MM.1S (cell line): ENCODE data around the gene HEPN1.

Experiments used
- DNase-seq: peaks from one replicate; pipeline ENCODE4 v3.0.0-alpha.2; 2015
- H2AFZ ChIP-seq: fragments of 300-600 bp; sonication (generic); 2 replicates; pipeline ENCODE4 v1.6.0; 2016; ENCODE audit warnings: antibody characterized with exemption, low read length
- H3F3A ChIP-seq: fragments of 300-600 bp; sonication (generic); 2 replicates; pipeline ENCODE4 v1.6.1; 2016; ENCODE audit warnings: mild to moderate bottlenecking, antibody characterized with exemption, low read length, moderate library complexity, mixed read lengths; ENCODE audit not compliant: insufficient read depth
- H3K27ac ChIP-seq: fragments of 300-600 bp; sonication (generic); 2 replicates; pipeline ENCODE4 v1.5.1; 2016; ENCODE audit warnings: mild to moderate bottlenecking, low read length
- H3K27me3 ChIP-seq: fragments of 300-600 bp; sonication (generic); replicated peaks from 2 replicates; pipeline ENCODE4 v1.6.0; 2016; ENCODE audit warnings: low read length; ENCODE audit not compliant: insufficient read depth
- H3K36me3 ChIP-seq: fragments of 300-600 bp; sonication (generic); replicated peaks from 2 replicates; pipeline ENCODE4 v1.6.1; 2016; ENCODE audit warnings: mild to moderate bottlenecking, low read length, mixed read lengths; ENCODE audit not compliant: insufficient read depth
- H3K4me1 ChIP-seq: fragments of 300-600 bp; sonication (generic); 2 replicates; pipeline ENCODE4 v1.6.1; 2016; ENCODE audit warnings: low read length, mixed read lengths
- H3K4me2 ChIP-seq: fragments of 300-600 bp; sonication (generic); 2 replicates; pipeline ENCODE4 v1.6.0; 2016; ENCODE audit warnings: low read depth, low read length
- H3K4me3 ChIP-seq: fragments of 300-600 bp; sonication (generic); 2 replicates; pipeline ENCODE4 v1.5.1; 2016; ENCODE audit warnings: low read length, mixed read lengths
- H3K79me2 ChIP-seq: fragments of 300-600 bp; sonication (generic); 2 replicates; pipeline ENCODE4 v1.6.1; 2016; ENCODE audit warnings: mixed run types, low read length, mixed read lengths
- H3K9ac ChIP-seq: fragments of 300-600 bp; sonication (generic); 2 replicates; pipeline ENCODE4 v1.6.1; 2016; ENCODE audit warnings: low read length, mixed read lengths
- H3K9me2 ChIP-seq: fragments of 300-600 bp; sonication (generic); replicated peaks from 2 replicates; pipeline ENCODE4 v1.6.1; 2016; ENCODE audit warnings: mild to moderate bottlenecking, low read length, mixed read lengths; ENCODE audit not compliant: insufficient read depth
- H3K9me3 ChIP-seq: fragments of 300-600 bp; sonication (generic); replicated peaks from 2 replicates; pipeline ENCODE4 v1.6.1; 2016; ENCODE audit warnings: mild to moderate bottlenecking, low read length, mixed read lengths; ENCODE audit not compliant: insufficient read depth
- H4K20me1 ChIP-seq: fragments of 300-600 bp; sonication (generic); 2 replicates; pipeline ENCODE4 v1.6.1; 2016; ENCODE audit warnings: mild to moderate bottlenecking, low read length, moderate library complexity, mixed read lengths; ENCODE audit not compliant: insufficient read depth
- EZH2 ChIP-seq: fragments of 300-600 bp; sonication (generic); optimal IDR thresholded peaks from 2 replicates; pipeline ENCODE3; 2017; ENCODE audit warnings: low read depth, mild to moderate bottlenecking, antibody characterized with exemption, low read length, mixed read lengths
- EZH2phosphoT487 ChIP-seq: fragments of 300-600 bp; sonication (generic); IDR thresholded peaks from 2 replicates; pipeline ENCODE4 v1.6.1; 2018; ENCODE audit warnings: antibody characterized with exemption, low read length
- TF ChIP-seq, protein P1 (sequence below): fragments of 300-600 bp; sonication (generic); IDR thresholded peaks from 2 replicates; pipeline ENCODE4 v1.5.1; 2016; ENCODE audit warnings: antibody characterized with exemption, low read length, mixed read lengths

HEPN1 gene

DNA sequence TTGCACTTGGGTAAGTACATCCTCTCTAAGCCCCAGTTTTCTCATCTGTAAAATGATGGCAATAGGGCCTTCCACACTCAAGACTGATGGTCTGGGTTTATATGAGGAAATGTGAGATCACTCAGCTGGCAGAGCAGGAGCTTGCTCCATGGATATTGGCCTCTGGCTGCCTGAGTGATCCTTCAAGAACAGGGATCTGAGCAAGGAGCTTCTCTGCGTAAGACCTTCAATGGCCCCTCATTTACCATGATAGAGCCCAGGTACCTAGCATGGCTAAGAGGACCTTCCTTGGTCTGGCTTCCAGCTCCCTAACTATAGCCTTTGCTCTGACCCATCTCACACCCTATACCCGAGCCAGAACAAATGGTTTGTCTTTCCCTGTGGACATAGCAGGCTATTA, 26.9 kb upstream of the HEPN1 start:
- H3K9ac ChIP-seq, result no peak overlapping the region
- no peaks in the 10 kb centered on the region for H3K36me3 ChIP-seq
- no peak for TF ChIP-seq EZH2
- TF ChIP-seq, protein P1, sequence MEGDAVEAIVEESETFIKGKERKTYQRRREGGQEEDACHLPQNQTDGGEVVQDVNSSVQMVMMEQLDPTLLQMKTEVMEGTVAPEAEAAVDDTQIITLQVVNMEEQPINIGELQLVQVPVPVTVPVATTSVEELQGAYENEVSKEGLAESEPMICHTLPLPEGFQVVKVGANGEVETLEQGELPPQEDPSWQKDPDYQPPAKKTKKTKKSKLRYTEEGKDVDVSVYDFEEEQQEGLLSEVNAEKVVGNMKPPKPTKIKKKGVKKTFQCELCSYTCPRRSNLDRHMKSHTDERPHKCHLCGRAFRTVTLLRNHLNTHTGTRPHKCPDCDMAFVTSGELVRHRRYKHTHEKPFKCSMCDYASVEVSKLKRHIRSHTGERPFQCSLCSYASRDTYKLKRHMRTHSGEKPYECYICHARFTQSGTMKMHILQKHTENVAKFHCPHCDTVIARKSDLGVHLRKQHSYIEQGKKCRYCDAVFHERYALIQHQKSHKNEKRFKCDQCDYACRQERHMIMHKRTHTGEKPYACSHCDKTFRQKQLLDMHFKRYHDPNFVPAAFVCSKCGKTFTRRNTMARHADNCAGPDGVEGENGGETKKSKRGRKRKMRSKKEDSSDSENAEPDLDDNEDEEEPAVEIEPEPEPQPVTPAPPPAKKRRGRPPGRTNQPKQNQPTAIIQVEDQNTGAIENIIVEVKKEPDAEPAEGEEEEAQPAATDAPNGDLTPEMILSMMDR, result no peak
- no peak for TF ChIP-seq EZH2phosphoT487
- no peak overlapping the region for H3K4me3 ChIP-seq
- no peaks in the 10 kb centered on the region for H3F3A ChIP-seq
- H3K4me1 ChIP-seq, result no peaks in the 10 kb centered on the region
- H3K9me3 ChIP-seq, result no peaks in the 10 kb centered on the region
- no peaks in the 10 kb centered on the region for H3K79me2 ChIP-seq
- H3K9me2 ChIP-seq, result no peaks in the 10 kb centered on the region
- H3K4me2 ChIP-seq, result no peak overlapping the region
- no peak for DNase-seq
- no peaks in the 10 kb centered on the region for H3K27me3 ChIP-seq
- H2AFZ ChIP-seq, result no peak overlapping the region
- H4K20me1 ChIP-seq, result no peaks in the 10 kb centered on the region
- no peak overlapping the region for H3K27ac ChIP-seq

DNA sequence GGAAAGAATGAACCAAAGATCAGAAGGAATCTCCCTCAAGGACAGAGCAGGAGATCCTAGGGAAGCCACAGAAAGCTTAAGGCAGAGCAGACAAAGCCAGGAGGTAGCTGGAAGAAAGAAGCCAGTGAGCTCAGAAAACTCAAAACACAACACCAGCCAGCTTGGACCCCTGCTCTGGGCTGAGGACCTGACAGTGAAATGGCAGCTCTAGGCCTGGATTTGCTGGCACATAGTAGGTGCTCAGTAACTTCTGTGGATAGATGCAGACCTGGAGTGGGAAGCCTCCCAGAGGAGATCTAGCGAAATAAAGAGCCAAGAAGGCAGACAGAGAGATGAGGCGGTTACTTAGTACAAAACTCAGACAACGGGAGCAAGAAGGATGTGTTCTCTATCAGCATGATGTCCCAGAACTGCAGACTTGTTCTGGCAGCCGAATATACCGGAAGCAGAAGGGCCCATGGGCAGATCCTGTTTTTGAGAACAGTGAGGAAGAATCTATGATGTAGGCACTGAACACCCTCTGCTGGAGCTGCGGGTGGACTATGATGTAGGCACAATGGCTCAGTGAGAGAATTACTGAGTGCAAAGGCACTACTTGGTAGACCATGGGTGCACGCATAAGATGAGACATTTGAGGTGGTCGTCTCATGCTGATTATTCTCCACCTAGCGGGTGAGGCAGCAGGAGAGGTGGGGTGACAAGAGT, 26.1 kb upstream of the HEPN1 start:
- Histone ChIP-seq H3K4me2 (no peak overlapping the region), H3K79me2 (no peaks in the 10 kb centered on the region), H3K9me3 (no peaks in the 10 kb centered on the region), H4K20me1 (no peaks in the 10 kb centered on the region), H2AFZ (no peak overlapping the region), H3K27me3 (no peaks in the 10 kb centered on the region), H3K4me1 (no peaks in the 10 kb centered on the region), H3K4me3 (no peak overlapping the region), H3F3A (no peaks in the 10 kb centered on the region), H3K36me3 (no peaks in the 10 kb centered on the region), H3K9me2 (no peaks in the 10 kb centered on the region), H3K27ac (no peak overlapping the region), H3K9ac (no peak overlapping the region)
- DNase-seq, result no peak
- TF ChIP-seq EZH2, result no peak
- no peak for TF ChIP-seq EZH2phosphoT487
- TF ChIP-seq, protein P1, result no peak

GRCh38 chr11:124893781-124894401, 25.2 kb upstream of the HEPN1 start:
- H3K36me3 ChIP-seq, result no peaks in the 10 kb centered on the region
- no peak overlapping the region for H3K4me3 ChIP-seq
- DNase-seq, result no peak
- H3K27me3 ChIP-seq, result no peaks in the 10 kb centered on the region
- no peak overlapping the region for H3K4me2 ChIP-seq
- H4K20me1 ChIP-seq, result no peaks in the 10 kb centered on the region
- no peak overlapping the region for H2AFZ ChIP-seq
- no peaks in the 10 kb centered on the region for H3K9me3 ChIP-seq
- no peaks in the 10 kb centered on the region for H3K79me2 ChIP-seq
- H3K27ac ChIP-seq, result no peak overlapping the region
- no peaks in the 10 kb centered on the region for H3K4me1 ChIP-seq
- no peak overlapping the region for H3K9ac ChIP-seq
- no peaks in the 10 kb centered on the region for H3F3A ChIP-seq
- TF ChIP-seq EZH2 (no peak), EZH2phosphoT487 (no peak)
- TF ChIP-seq, protein P1, result no peak
- no peaks in the 10 kb centered on the region for H3K9me2 ChIP-seq
